Ovary (tissue), 3 donors: ENCODE results near the gene KCNIP4.

Source experiments
- CTCF ChIP-seq, 3 donors: fragments of 450-650 bp in 2 of 3; fragments of 200-600 bp in 1 of 3; IDR thresholded peaks; one replicate each; pipeline versions ENCODE4 v1.5.1 to v1.8.0; 2016 to 2022; ENCODE audit warnings: antibody characterized with exemption in 3 of 3, mild to moderate bottlenecking in 1 of 3
- EP300 ChIP-seq: sonication (generic); formaldehyde crosslinking; IDR thresholded peaks from one replicate; pipeline ENCODE4 v1.6.1; 2017; ENCODE audit warnings: antibody characterized with exemption
- POLR2A ChIP-seq: fragments of 450-650 bp; IDR thresholded peaks from one replicate; pipeline ENCODE4 v1.6.1; 2017; ENCODE audit warnings: antibody characterized with exemption, mild to moderate bottlenecking, moderate library complexity
- donor health status: DM: no; HTN: no; CAD: no.

DNA sequence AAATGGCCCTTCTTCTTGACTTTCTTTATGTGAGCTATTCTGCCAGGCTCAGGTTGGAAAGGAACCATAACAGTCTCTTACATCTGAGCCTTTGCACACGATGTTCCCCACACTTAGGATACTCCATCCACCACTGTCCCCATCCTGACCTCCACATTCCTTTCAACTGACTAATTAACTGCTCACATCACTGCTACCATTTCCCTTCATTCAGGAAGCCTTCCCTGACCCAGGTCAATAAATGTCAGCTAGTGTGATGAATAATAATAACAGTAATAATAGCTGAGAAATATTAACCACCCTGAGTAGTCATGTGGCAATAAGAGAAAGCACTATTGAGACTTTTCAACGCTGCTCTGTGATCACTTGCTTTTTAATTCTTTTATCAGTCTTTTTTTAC, 291.7 kb downstream of the KCNIP4 start:
- TF ChIP-seq EP300 = no peak
- no peak for TF ChIP-seq CTCF (IDR thresholded peaks at IDR 0.05)
- no peak for TF ChIP-seq POLR2A
